ENCODE measurements around the gene ANKRD23.

ANKRD23 gene

GRCh38 chr2:96788442-96789244 lies 55.2 kb downstream of the ANKRD23 start:
- intact Hi-C loops (cut with DNase I): no loop called here
- peak in 27 of 42 donors; percentile 20 to 80 (median 50) for DNase-seq

Measured in head of caudate nucleus (tissue), 42 donors.